ENCODE data around the gene RFFL.
A peak's percentile ranks its signal among the peaks of the same experiment; 100 is the strongest.

Gene RFFL

DNA sequence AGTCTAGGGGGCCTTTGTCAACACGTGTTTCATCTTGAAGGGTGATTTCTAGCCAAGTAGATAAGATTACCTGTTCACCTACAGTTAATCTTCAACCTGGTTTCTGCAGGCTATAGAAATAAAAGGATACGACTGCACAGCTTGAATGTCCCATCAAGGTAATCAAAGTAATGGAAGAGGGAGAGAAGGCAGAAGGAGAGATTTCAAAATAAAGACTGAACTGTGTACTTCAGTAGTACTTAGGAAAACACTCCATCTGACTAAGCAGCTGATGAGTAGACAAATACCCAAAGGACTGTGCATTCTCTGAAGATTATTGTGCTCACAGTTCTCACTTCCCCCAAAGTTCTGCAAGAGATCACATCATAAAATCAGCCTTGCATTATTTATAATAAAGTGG, 5.8 kb upstream of the RFFL start:
- Mint-ChIP-seq H3K4me1 (ENCODE audit: low read depth) (peaks cover 83% of the 10 kb centered on the region), H3K27ac (no peak overlapping the region), H3K36me3 (ENCODE audit: low read depth) (peaks cover 26% of the 10 kb centered on the region), H3K4me3 (no peak overlapping the region), H3K27me3 (no peaks in the 10 kb centered on the region), H3K9me3 (no peaks in the 10 kb centered on the region)
- DNase-seq, result no peak

DNA sequence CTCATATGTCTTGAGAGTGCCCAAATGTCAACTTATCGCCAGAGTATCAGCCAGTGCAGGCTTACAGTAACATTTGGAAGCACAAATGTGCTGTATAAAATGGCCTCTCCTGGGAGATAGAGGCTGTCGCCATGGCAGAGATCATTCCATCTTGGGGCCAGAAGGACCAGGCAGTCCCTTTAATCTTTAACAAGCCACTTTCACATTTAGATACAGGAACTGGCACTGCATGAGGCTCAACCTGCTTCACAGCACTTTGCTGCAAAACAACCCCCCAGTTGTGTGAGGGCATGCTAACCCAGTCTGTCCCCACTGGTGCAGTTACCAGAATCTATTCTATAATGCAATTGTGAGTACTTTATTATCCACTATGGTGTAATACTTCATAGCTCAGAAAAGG, 4.7 kb upstream of the RFFL start:
- Mint-ChIP-seq H3K4me1 (ENCODE audit: low read depth) (peaks cover 82% of the 10 kb centered on the region), H3K27me3 (no peaks in the 10 kb centered on the region), H3K27ac (peak overlapping the region; percentile 1), H3K9me3 (no peaks in the 10 kb centered on the region), H3K36me3 (ENCODE audit: low read depth) (peaks cover 26% of the 10 kb centered on the region), H3K4me3 (no peak overlapping the region)
- no peak for DNase-seq

GRCh38 chr17:35065880-35066279, 2.4 kb upstream of the RFFL start:
- Mint-ChIP-seq H3K27me3 (no peaks in the 10 kb centered on the region), H3K9me3 (no peaks in the 10 kb centered on the region), H3K27ac (no peak overlapping the region), H3K4me1 (ENCODE audit: low read depth) (peaks cover 80% of the 10 kb centered on the region), H3K4me3 (no peak overlapping the region), H3K36me3 (ENCODE audit: low read depth) (peaks cover 28% of the 10 kb centered on the region)
- no peak for DNase-seq

DNA sequence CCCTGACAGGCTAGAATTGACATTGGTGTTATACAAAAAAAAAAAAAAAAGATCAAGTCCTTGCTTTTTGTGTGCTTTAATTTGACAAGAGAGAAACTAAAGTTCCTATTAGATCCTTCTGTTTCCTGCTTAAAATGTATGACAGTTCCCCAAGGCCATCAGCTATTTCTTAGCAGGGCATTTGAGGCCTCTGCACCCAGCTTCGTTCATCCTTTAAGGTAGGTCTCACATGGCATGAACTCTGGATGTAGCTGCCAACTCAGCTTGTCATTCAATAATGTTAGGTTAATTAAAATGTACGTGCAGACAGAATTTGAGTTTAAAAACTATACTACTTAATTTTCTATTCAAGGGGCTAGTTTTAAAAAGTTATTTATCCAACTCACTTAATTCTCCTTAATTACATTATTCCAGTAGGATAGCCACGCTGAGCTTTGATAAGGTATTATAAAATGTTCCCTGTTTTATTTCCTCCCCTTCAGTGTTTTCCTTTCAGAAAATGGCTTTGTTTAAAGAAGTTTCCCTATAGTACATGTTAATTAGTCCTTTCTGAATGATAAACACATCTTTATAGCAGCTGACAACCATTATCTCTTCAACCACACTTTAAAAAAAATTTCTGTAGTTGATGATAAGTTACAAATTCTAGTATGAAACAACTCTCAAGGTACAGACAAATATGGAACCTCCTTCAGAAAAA, 1.2 kb upstream of the RFFL start:
- Mint-ChIP-seq H3K27ac (peak overlapping the region; percentile 95), H3K9me3 (no peaks in the 10 kb centered on the region), H3K36me3 (ENCODE audit: low read depth) (peaks cover 38% of the 10 kb centered on the region), H3K4me1 (ENCODE audit: low read depth) (peaks cover 79% of the 10 kb centered on the region), H3K27me3 (no peaks in the 10 kb centered on the region), H3K4me3 (peak overlapping the region; percentile 51)
- DNase-seq, result no peak

DNA sequence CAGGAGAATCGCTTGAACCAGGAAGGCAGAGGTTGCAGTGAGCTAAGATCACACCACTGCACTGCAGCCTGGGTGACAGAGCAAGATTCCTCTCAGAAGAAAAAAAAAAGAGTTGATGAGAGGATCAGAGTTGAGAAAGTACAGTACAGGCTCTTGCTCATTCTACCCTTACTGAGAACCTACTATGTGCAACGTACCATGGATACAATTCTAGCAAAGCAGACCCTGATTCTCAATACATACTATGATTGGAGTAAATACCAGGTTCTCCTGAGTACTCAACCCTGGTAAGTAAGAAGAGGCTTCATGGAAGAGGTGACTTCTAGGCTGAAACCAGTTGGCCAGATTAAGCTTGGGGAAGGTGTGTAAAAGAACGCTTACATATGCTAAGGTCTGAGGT, 1.2 kb downstream of the RFFL start:
- DNase-seq, result no peak
- Mint-ChIP-seq H3K9me3 (no peaks in the 10 kb centered on the region), H3K4me3 (no peak overlapping the region), H3K36me3 (ENCODE audit: low read depth) (peaks cover 42% of the 10 kb centered on the region), H3K27ac (peak overlapping the region; percentile 89), H3K4me1 (ENCODE audit: low read depth) (peaks cover 73% of the 10 kb centered on the region), H3K27me3 (no peaks in the 10 kb centered on the region)

DNA sequence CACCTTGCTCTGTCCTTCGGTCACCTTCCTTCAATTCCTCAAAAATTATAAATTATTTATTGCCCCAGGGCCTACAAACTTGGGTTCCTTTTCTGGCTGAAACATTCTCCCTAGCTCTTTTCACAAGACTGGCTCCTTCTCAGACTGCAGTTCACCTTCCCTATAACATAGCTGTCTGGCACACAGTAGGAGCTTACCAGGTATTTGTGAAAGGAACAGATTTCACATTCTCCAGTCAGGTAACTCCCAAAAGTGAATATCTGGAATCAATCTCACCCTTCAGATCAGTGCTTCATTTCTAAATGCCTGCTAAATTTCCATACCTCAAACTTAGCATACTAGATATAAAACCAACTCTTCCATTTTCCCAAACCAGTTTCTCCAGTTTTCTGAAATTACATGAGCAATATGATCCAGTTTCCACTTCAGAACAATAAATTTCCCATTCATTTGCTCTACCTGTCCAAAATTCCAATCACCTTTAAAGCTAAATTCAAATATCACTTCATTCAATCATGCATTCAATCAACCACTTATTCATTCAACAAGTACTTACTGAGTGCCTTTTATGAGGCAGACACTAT, 6.1 kb downstream of the RFFL start:
- Mint-ChIP-seq H3K4me3 (no peak overlapping the region), H3K4me1 (ENCODE audit: low read depth) (peaks cover 66% of the 10 kb centered on the region), H3K36me3 (ENCODE audit: low read depth) (peaks cover 32% of the 10 kb centered on the region), H3K27me3 (no peaks in the 10 kb centered on the region), H3K27ac (no peak overlapping the region), H3K9me3 (no peaks in the 10 kb centered on the region)
- DNase-seq, result no peak

GRCh38 chr17:35056013-35056412, 7.5 kb downstream of the RFFL start:
- H3K4me1 Mint-ChIP-seq (ENCODE audit: low read depth), result peaks cover 70% of the 10 kb centered on the region
- no peaks in the 10 kb centered on the region for H3K9me3 Mint-ChIP-seq
- H3K27ac Mint-ChIP-seq, result no peak overlapping the region
- no peaks in the 10 kb centered on the region for H3K27me3 Mint-ChIP-seq
- no peak overlapping the region for H3K4me3 Mint-ChIP-seq
- peaks cover 23% of the 10 kb centered on the region for H3K36me3 Mint-ChIP-seq (ENCODE audit: low read depth)
- DNase-seq, result no peak

DNA sequence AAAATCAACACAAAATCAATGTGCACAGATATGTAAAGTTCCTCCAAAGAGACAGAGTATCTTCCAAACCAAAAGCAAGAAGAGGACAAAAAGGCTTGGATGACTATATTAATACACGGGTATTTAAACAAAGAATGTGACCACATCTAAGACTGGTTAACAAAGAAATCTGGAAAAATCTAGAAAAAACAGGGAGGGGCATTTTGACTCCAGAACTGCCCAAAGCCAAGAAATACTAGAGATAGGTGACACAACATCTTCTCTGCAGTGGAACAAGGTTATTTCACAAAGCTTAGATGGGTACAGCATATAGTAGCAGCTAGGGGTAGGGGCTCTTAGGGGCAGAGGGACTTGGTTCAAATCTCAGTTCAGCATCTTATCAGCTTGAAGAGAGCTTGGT, 10.3 kb downstream of the RFFL start:
- no peak for DNase-seq
- H3K36me3 Mint-ChIP-seq (ENCODE audit: low read depth), result peaks cover 6% of the 10 kb centered on the region
- H3K4me1 Mint-ChIP-seq (ENCODE audit: low read depth), result peaks cover 77% of the 10 kb centered on the region
- peak overlapping the region; percentile 77 for H3K27ac Mint-ChIP-seq
- no peaks in the 10 kb centered on the region for H3K9me3 Mint-ChIP-seq
- no peaks in the 10 kb centered on the region for H3K27me3 Mint-ChIP-seq
- no peak overlapping the region for H3K4me3 Mint-ChIP-seq

DNA sequence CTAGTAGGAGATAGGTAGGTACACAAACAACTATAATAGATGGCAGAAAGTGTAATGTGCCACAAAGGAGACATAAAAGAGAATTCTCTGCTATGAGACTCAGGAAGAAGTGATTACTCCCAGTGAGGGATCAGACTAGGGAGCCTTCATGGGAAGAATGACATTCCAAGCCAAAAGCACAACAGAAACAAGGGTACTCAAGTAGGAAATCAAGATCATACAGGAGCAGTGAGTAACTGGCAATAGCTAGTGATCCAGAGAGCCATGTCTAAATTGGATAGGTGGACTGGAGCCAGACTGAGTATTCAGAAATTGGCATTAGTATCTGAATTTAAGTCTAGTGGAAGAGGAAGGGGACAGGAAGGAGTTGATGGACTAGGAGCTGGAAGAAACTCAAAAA, 10.7 kb downstream of the RFFL start:
- no peaks in the 10 kb centered on the region for H3K9me3 Mint-ChIP-seq
- DNase-seq, result no peak
- H3K4me3 Mint-ChIP-seq, result no peak overlapping the region
- H3K27me3 Mint-ChIP-seq, result no peaks in the 10 kb centered on the region
- peak overlapping the region; percentile 77 for H3K27ac Mint-ChIP-seq
- H3K4me1 Mint-ChIP-seq (ENCODE audit: low read depth), result peaks cover 75% of the 10 kb centered on the region
- H3K36me3 Mint-ChIP-seq (ENCODE audit: low read depth), result peaks cover 4% of the 10 kb centered on the region

DNA sequence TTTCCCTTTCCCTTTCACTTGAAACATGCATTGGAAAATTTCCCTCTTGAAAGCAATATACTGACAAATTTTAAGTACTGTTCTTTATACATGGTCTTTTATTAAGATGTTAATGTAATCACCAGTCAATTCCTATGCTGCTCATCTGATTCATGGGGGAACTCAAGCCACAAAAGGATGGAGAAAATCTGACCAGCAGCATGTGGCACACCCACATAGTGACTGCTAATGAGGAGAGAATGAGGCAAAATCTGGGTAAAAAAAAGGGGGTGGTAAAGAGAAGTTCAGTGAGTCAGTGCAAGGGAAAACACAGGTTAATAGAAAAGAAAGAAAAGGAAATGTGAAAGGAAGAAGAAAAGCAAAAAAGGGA, 11.3 kb downstream of the RFFL start:
- no peak for DNase-seq
- H3K9me3 Mint-ChIP-seq, result no peaks in the 10 kb centered on the region
- peak overlapping the region; percentile 5 for H3K4me3 Mint-ChIP-seq
- peak overlapping the region; percentile 77 for H3K27ac Mint-ChIP-seq
- peaks cover 71% of the 10 kb centered on the region for H3K4me1 Mint-ChIP-seq (ENCODE audit: low read depth)
- peaks cover 4% of the 10 kb centered on the region for H3K36me3 Mint-ChIP-seq (ENCODE audit: low read depth)
- no peaks in the 10 kb centered on the region for H3K27me3 Mint-ChIP-seq

DNA sequence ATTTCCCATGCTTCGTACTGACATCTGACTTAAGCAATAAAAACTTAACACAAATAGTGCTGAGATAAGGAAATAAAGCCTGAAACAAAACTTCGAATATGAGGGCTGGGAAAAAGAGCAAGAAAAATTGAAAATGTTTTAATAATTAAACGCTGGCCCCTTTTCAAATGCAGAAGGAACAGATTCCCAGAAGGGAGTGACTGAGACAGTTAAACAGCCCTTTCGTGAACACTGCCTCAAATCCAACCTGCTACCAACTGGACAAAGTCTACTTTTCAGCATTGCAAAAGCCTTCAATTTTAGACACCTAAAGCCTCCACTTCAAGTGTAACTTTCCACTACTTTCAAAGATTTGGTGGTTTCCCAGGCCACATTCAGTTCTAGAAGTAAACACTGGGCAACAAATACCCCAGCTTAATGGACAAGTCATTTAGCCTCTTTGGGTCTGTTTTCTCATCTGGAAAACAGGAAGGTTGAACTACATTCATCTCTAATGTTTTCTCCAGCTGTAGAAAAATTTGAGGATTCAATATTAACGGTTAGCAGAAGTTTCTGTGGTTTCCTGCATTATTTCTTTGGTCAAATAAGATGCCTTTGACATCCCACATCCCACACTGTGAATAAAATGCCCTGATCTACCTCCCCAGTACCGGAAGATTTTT, 11.8 kb downstream of the RFFL start:
- Mint-ChIP-seq H3K36me3 (ENCODE audit: low read depth) (peaks cover 4% of the 10 kb centered on the region), H3K4me3 (peak overlapping the region; percentile 5), H3K27ac (peak overlapping the region; percentile 77), H3K4me1 (ENCODE audit: low read depth) (peaks cover 75% of the 10 kb centered on the region), H3K27me3 (no peaks in the 10 kb centered on the region), H3K9me3 (no peaks in the 10 kb centered on the region)
- DNase-seq, result no peak

GRCh38 chr17:35051183-35051578, 12.3 kb downstream of the RFFL start:
- Mint-ChIP-seq H3K4me1 (ENCODE audit: low read depth) (peaks cover 78% of the 10 kb centered on the region), H3K9me3 (no peaks in the 10 kb centered on the region), H3K4me3 (peak overlapping the region; percentile 5), H3K36me3 (ENCODE audit: low read depth) (peaks cover 4% of the 10 kb centered on the region), H3K27me3 (no peaks in the 10 kb centered on the region), H3K27ac (peak overlapping the region; percentile 77)
- DNase-seq, result no peak

DNA sequence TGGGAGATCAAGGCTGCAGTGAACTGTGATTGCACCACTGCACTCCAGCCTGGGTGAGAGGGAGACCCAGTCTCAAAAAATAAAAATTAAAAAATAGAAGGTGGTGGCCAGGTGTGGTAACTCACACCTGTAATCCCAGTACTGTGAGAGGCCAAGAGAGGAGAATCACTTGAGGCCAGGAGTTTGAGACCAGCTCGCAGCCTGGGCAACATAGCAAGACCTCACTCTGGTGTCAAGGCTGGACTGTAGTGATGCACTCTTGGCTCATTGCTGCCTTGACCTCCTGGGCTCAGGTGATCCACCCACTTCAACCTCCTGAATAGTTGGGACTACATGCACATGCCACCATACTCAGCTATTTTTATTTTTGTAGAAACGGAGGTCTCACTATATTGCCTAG, 13.3 kb downstream of the RFFL start:
- Mint-ChIP-seq H3K36me3 (ENCODE audit: low read depth) (peaks cover 4% of the 10 kb centered on the region), H3K9me3 (no peaks in the 10 kb centered on the region), H3K27me3 (no peaks in the 10 kb centered on the region), H3K4me3 (no peak overlapping the region), H3K27ac (peak overlapping the region; percentile 64), H3K4me1 (ENCODE audit: low read depth) (peaks cover 82% of the 10 kb centered on the region)
- DNase-seq, result no peak

GRCh38 chr17:35048685-35049379, 14.7 kb downstream of the RFFL start:
- H3K4me3 Mint-ChIP-seq, result peak overlapping the region; percentile 0
- H3K27ac Mint-ChIP-seq, result peak overlapping the region; percentile 50
- H3K4me1 Mint-ChIP-seq (ENCODE audit: low read depth), result peaks cover 83% of the 10 kb centered on the region
- H3K27me3 Mint-ChIP-seq, result no peaks in the 10 kb centered on the region
- H3K9me3 Mint-ChIP-seq, result no peaks in the 10 kb centered on the region
- DNase-seq, result no peak
- H3K36me3 Mint-ChIP-seq (ENCODE audit: low read depth), result peaks cover 4% of the 10 kb centered on the region
